Suprapubic skin (tissue), 4 donors: ENCODE data around the gene TBC1D22A. TPM values are rescaled to one million over a fixed set of nuclear protein-coding genes. Genes with fewer than 3 reads are reported as not detected.

ENCODE experiments used
- DNase-seq, 2 donors: peaks; one replicate each; pipeline ENCODE4 v3.0.0-alpha.2; 2019; ENCODE audit warnings: low spot score in 2 of 2
- H3K27ac ChIP-seq: fragments of 200-600 bp; sonication (generic); one replicate; pipeline ENCODE4 v1.5.1; 2019
- H3K27me3 ChIP-seq: fragments of 200-600 bp; sonication (generic); one replicate; pipeline ENCODE4 v1.5.1; 2019
- H3K36me3 ChIP-seq: fragments of 200-600 bp; sonication (generic); one replicate; pipeline ENCODE4 v1.5.1; 2019
- H3K4me1 ChIP-seq: fragments of 200-600 bp; sonication (generic); one replicate; pipeline ENCODE4 v1.5.1; 2019
- H3K4me3 ChIP-seq: fragments of 200-600 bp; sonication (generic); one replicate; pipeline ENCODE4 v1.5.1; 2019; ENCODE audit warnings: mild to moderate bottlenecking
- H3K9me3 ChIP-seq: fragments of 200-600 bp; sonication (generic); one replicate; pipeline ENCODE4 v1.5.1; 2019
- EP300 ChIP-seq: sonication (generic); formaldehyde crosslinking; IDR thresholded peaks from one replicate; pipeline ENCODE4 v1.6.1; 2017; ENCODE audit warnings: antibody characterized with exemption
- POLR2A ChIP-seq, 2 donors: fragments of 450-650 bp; IDR thresholded peaks; one replicate each; pipeline ENCODE4 v1.6.1; 2017; ENCODE audit warnings: antibody characterized with exemption in 2 of 2, mild to moderate bottlenecking in 2 of 2, moderate library complexity in 2 of 2
- POLR2AphosphoS5 ChIP-seq, 3 donors: sonication (generic); formaldehyde crosslinking; IDR thresholded peaks; one replicate each; pipeline ENCODE4 v1.6.1; 2017; ENCODE audit warnings: antibody characterized with exemption in 3 of 3
- WGBS: methylation state at CpG from one replicate; pipeline ENCODE4 v1.1.5; 2018; 5-methylcytosine and 5-hydroxymethylcytosine counted together
- total RNA-seq, 4 donors: library from RNA; depleted of rRNA; stranded (reverse); fragments of >200 nt; gene quantifications; one replicate each; pipeline ENCODE4 v1.1.0, GENCODE V29; 2016
- TF ChIP-seq, protein P1 (sequence below), 2 donors: fragments of 200-600 bp in 1 of 2; fragments of 450-650 bp in 1 of 2; sonication (generic) in 1 of 2; IDR thresholded peaks; one replicate each; pipeline ENCODE4 v1.5.1; 2016 to 2019; ENCODE audit warnings: antibody characterized with exemption in 2 of 2, mild to moderate bottlenecking in 1 of 2, moderate library complexity in 1 of 2

TBC1D22A gene
- total RNA-seq, 4 donors from 2014 or later, result 24.8 to 43.2 (median 35.4) TPM

GRCh38 chr22:46875089-46875488 lies 112.6 kb downstream of the TBC1D22A start:
- H3K4me1 ChIP-seq, result no peaks in the 10 kb centered on the region
- TF ChIP-seq POLR2AphosphoS5 (IDR thresholded peaks at IDR 0.05) (no peak), POLR2A (IDR thresholded peaks at IDR 0.05) (no peak), EP300 (no peak)
- TF ChIP-seq, protein P1, sequence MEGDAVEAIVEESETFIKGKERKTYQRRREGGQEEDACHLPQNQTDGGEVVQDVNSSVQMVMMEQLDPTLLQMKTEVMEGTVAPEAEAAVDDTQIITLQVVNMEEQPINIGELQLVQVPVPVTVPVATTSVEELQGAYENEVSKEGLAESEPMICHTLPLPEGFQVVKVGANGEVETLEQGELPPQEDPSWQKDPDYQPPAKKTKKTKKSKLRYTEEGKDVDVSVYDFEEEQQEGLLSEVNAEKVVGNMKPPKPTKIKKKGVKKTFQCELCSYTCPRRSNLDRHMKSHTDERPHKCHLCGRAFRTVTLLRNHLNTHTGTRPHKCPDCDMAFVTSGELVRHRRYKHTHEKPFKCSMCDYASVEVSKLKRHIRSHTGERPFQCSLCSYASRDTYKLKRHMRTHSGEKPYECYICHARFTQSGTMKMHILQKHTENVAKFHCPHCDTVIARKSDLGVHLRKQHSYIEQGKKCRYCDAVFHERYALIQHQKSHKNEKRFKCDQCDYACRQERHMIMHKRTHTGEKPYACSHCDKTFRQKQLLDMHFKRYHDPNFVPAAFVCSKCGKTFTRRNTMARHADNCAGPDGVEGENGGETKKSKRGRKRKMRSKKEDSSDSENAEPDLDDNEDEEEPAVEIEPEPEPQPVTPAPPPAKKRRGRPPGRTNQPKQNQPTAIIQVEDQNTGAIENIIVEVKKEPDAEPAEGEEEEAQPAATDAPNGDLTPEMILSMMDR (IDR thresholded peaks at IDR 0.05), result no peak
- H3K27me3 ChIP-seq, result no peaks in the 10 kb centered on the region
- no peak for DNase-seq
- H3K9me3 ChIP-seq, result no peaks in the 10 kb centered on the region
- 86% methylated on average over 4 of the region's 4 CpGs for WGBS
- H3K4me3 ChIP-seq, result no peak overlapping the region
- H3K27ac ChIP-seq, result no peak overlapping the region
- no peaks in the 10 kb centered on the region for H3K36me3 ChIP-seq

- WGBS, result 85% methylated on average over 7 of the region's 7 CpGs
- no peak for TF ChIP-seq EP300
- Histone ChIP-seq H3K27ac (no peak overlapping the region), H3K4me3 (no peak overlapping the region), H3K27me3 (no peaks in the 10 kb centered on the region), H3K9me3 (no peaks in the 10 kb centered on the region), H3K36me3 (no peaks in the 10 kb centered on the region), H3K4me1 (no peaks in the 10 kb centered on the region)
- no peak for DNase-seq
These were observed 114.0 kb downstream of the TBC1D22A start for GRCh38 chr22:46876357-46876934.

GRCh38 chr22:46878191-46878948 lies 115.9 kb downstream of the TBC1D22A start:
- Histone ChIP-seq H3K9me3 (no peaks in the 10 kb centered on the region), H3K4me3 (no peak overlapping the region), H3K27me3 (no peaks in the 10 kb centered on the region), H3K36me3 (no peaks in the 10 kb centered on the region), H3K27ac (no peak overlapping the region), H3K4me1 (peaks cover 5% of the 10 kb centered on the region)
- TF ChIP-seq, protein P1 (IDR thresholded peaks at IDR 0.05), result no peak
- TF ChIP-seq POLR2A (IDR thresholded peaks at IDR 0.05) (no peak), POLR2AphosphoS5 (IDR thresholded peaks at IDR 0.05) (no peak)
- DNase-seq, result no peak
- 89% methylated on average over 11 of the region's 11 CpGs for WGBS

DNA sequence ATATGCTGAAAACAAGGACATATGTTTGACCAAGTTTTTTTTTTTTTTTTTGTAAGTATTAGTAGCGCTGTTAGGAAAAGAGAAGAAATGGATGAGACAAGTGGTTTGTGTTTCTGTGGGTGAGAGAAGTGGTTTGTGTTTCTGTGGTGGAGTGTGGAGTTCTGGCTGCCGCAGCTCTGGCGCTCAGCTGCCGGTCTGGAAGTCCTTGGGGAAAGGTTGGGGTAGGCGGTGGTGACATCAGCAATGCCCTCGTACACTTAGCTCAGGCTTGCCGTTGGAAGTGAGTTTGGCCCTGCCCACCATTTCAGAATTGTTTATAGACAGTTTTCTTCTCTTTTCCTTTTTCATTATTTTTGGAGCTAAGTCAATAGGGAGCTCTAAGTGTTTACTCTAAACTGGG lies 116.6 kb downstream of the TBC1D22A start:
- 74% methylated on average over 7 of the region's 7 CpGs for WGBS
- H3K4me1 ChIP-seq, result peaks cover 8% of the 10 kb centered on the region
- no peak for DNase-seq
- H3K4me3 ChIP-seq, result no peak overlapping the region
- H3K27me3 ChIP-seq, result no peaks in the 10 kb centered on the region
- TF ChIP-seq POLR2A (IDR thresholded peaks at IDR 0.05) (no peak), EP300 (no peak), POLR2AphosphoS5 (IDR thresholded peaks at IDR 0.05) (no peak)
- TF ChIP-seq, protein P1 (IDR thresholded peaks at IDR 0.05), result no peak
- H3K36me3 ChIP-seq, result peaks cover 2% of the 10 kb centered on the region
- H3K9me3 ChIP-seq, result no peaks in the 10 kb centered on the region
- no peak overlapping the region for H3K27ac ChIP-seq

- H3K27me3 ChIP-seq, result no peaks in the 10 kb centered on the region
These were observed 119.1 kb downstream of the TBC1D22A start for GRCh38 chr22:46881373-46882118.

More at GRCh38 chr22:46881373-46882118, 119.1 kb downstream of the TBC1D22A start:
- Histone ChIP-seq H3K4me1 (peaks cover 8% of the 10 kb centered on the region), H3K4me3 (no peak overlapping the region), H3K9me3 (no peaks in the 10 kb centered on the region), H3K36me3 (peaks cover 2% of the 10 kb centered on the region), H3K27ac (no peak overlapping the region)
- no peak for DNase-seq
- 90% methylated on average over 11 of the region's 11 CpGs for WGBS
- TF ChIP-seq POLR2A (IDR thresholded peaks at IDR 0.05) (no peak), EP300 (no peak), POLR2AphosphoS5 (IDR thresholded peaks at IDR 0.05) (no peak)
- TF ChIP-seq, protein P1 (IDR thresholded peaks at IDR 0.05), result no peak
